Lower lobe of right lung (tissue), 2 donors: ENCODE measurements around the gene PCID2. TPM values are rescaled to one million over a fixed set of nuclear protein-coding genes. Genes with fewer than 3 reads are reported as not detected.
"Not testable (repeated sequence)": the region's sequence is repeated elsewhere in the genome, so short reads cannot be mapped to it uniquely, and the experiment has no call there.

Source experiments
- ATAC-seq, 2 donors: fragments of 200-7000 bp; cut with Tn5 transposase; one replicate each; pipeline ENCODE4 v1.9.1; 2020 to 2022; ENCODE audit warnings: mild to moderate bottlenecking in 2 of 2, moderate library complexity in 2 of 2
- DNase-seq: peaks from one replicate; pipeline ENCODE4 v3.0.0-alpha.2; 2020
- H3K27ac ChIP-seq: fragments of 200-600 bp; one replicate; pipeline ENCODE4 v1.8.0; 2022
- H3K27me3 ChIP-seq: fragments of 200-600 bp; one replicate; pipeline ENCODE4 v1.8.0; 2022; ENCODE audit warnings: low read depth
- H3K36me3 ChIP-seq: fragments of 200-600 bp; one replicate; pipeline ENCODE4 v1.8.0; 2022; ENCODE audit warnings: mild to moderate bottlenecking
- H3K4me1 ChIP-seq: fragments of 200-600 bp; one replicate; pipeline ENCODE4 v1.8.0; 2022
- H3K4me3 ChIP-seq: fragments of 200-600 bp; one replicate; pipeline ENCODE4 v1.8.0; 2022; ENCODE audit warnings: mild to moderate bottlenecking
- H3K9me3 ChIP-seq: fragments of 200-600 bp; one replicate; pipeline ENCODE4 v1.8.0; 2022
- CTCF ChIP-seq: fragments of 200-600 bp; IDR thresholded peaks from one replicate; pipeline ENCODE4 v1.8.0; 2022; ENCODE audit warnings: antibody characterized with exemption, mild to moderate bottlenecking
- intact Hi-C: fragments of 100-400 bp; cut with DNase I; formaldehyde crosslinking; loops from one replicate; pipeline ENCODE4 v1.11.0; 2022
- long read RNA-seq: library from polyadenylated mRNA; unstranded; transcript quantifications from one replicate; pipeline ENCODE4 v2.0.0, GENCODE V29; 2021
- total RNA-seq: library from RNA; stranded (reverse); fragmentation: NEBNext Ultra II Directional; extraction: Animal tissue kit (Norgen Biotek cat#: 25700); gene quantifications from one replicate; pipeline ENCODE4 v1.2.1, GENCODE V29; 2021
- donor health status: DM: no; HTN: yes; CAD: no; lungs with severe emphysema.

Gene PCID2
- total RNA-seq, result 35.1 TPM
- long read RNA-seq, transcript PCID2-206 (15 exons, 1,671 nt), result minor isoform, 9 of 101 reads
- long read RNA-seq, transcript PCID2-202 (14 exons, 1,898 nt), result major isoform, 47 of 101 reads
- long read RNA-seq, transcript PCID2-205 (15 exons, 1,654 nt), result minor isoform, 15 of 101 reads
- long read RNA-seq, partial matches to known transcripts, result 7 of 101 reads
- long read RNA-seq, other reads (novel, unspliced or antisense), result 16 of 101 reads

- Histone ChIP-seq H3K4me3 (peak within 1 kb of the TSS; percentile 86), H3K4me1 (peaks cover 75% of the 10 kb centered on the region), H3K36me3 (peaks cover 29% of the 10 kb centered on the region), H3K9me3 (no peaks in the 10 kb centered on the region), H3K27me3 (no peaks in the 10 kb centered on the region), H3K27ac (peak within 1 kb of the TSS; percentile 99)
- intact Hi-C loops, result no loop called here
- ATAC-seq (peak; percentile 94 to 96), DNase-seq (peak; percentile 95)
- no peak for TF ChIP-seq CTCF
Measured at GRCh38 chr13:113208421-113209335, at the start of gene PCID2. Gene PCID2, minus strand, starts transcription at chr13:113208669. Its CDS starts 35 bp downstream, at chr13:113208634.

- intact Hi-C loops, H3K4me3 ChIP-seq, H3K27me3 ChIP-seq, H3K9me3 ChIP-seq, DNase-seq, ATAC-seq, H3K27ac ChIP-seq, H3K4me1 ChIP-seq: not testable (repeated sequence)
- H3K36me3 ChIP-seq, result peaks cover 95% of the 10 kb centered on the region
Measured at GRCh38 chr13:113257908-113258307, 49.4 kb upstream of the PCID2 start.

GRCh38 chr13:113252516-113253095 is 44.1 kb upstream of the PCID2 start:
- Histone ChIP-seq H3K36me3 (peaks cover 100% of the 10 kb centered on the region), H3K27ac (no peak overlapping the region), H3K9me3 (no peaks in the 10 kb centered on the region), H3K4me1 (no peaks in the 10 kb centered on the region), H3K27me3 (no peaks in the 10 kb centered on the region), H3K4me3 (no peak overlapping the region)
- no peak for TF ChIP-seq CTCF
- DNase-seq, result no peak
- no peak for ATAC-seq
- intact Hi-C loops, result no loop called here

- TF ChIP-seq CTCF, result peak; percentile 40
- H3K9me3 ChIP-seq, result no peaks in the 10 kb centered on the region
- no peak overlapping the region for H3K27ac ChIP-seq
- intact Hi-C loops, result no loop called here
- ATAC-seq, result peak; percentile 88
- no peak overlapping the region for H3K4me3 ChIP-seq
- H3K27me3 ChIP-seq, result no peaks in the 10 kb centered on the region
- DNase-seq, result no peak
- H3K4me1 ChIP-seq, result no peaks in the 10 kb centered on the region
- peaks cover 99% of the 10 kb centered on the region for H3K36me3 ChIP-seq
Measured at GRCh38 chr13:113245849-113246796, 37.7 kb upstream of the PCID2 start.

GRCh38 chr13:113243847-113244246 is 35.4 kb upstream of the PCID2 start:
- no peaks in the 10 kb centered on the region for H3K9me3 ChIP-seq

GRCh38 chr13:113241623-113242022 is 33.2 kb upstream of the PCID2 start:
- peaks cover 99% of the 10 kb centered on the region for H3K36me3 ChIP-seq
- DNase-seq, intact Hi-C loops, ATAC-seq, H3K9me3 ChIP-seq, H3K4me1 ChIP-seq, H3K4me3 ChIP-seq, H3K27ac ChIP-seq, H3K27me3 ChIP-seq: not testable (repeated sequence)

More at GRCh38 chr13:113243847-113244246, 35.4 kb upstream of the PCID2 start:
- H3K36me3 ChIP-seq, result peaks cover 99% of the 10 kb centered on the region
- intact Hi-C loops, result no loop called here
- H3K4me1 ChIP-seq, result no peaks in the 10 kb centered on the region
- no peak overlapping the region for H3K4me3 ChIP-seq
- DNase-seq (no peak), ATAC-seq (no peak)
- TF ChIP-seq CTCF, result no peak
- no peak overlapping the region for H3K27ac ChIP-seq
- H3K27me3 ChIP-seq, result no peaks in the 10 kb centered on the region
